ENCODE results near the gene KSR1. TPM values are rescaled to one million over a fixed set of nuclear protein-coding genes. Genes with fewer than 3 reads are reported as not detected.

The KSR1 gene
- polyA plus RNA-seq, 3 donors, result 45.5 to 90.5 (median 49.0) TPM

- peak in 3 of 11 donors; percentile 42 to 50 (median 46) for DNase-seq (ENCODE audit: extremely low read depth in 1 of 11, low read depth in 9 of 11, low spot score in 4 of 11)
These were observed 46.5 kb downstream of the KSR1 start for GRCh38 chr17:27502526-27503324.

- DNase-seq (ENCODE audit: extremely low read depth in 1 of 11, low read depth in 9 of 11, low spot score in 4 of 11), result no peak
These were observed 47.4 kb downstream of the KSR1 start for GRCh38 chr17:27503611-27504010.

- DNase-seq (ENCODE audit: extremely low read depth in 1 of 11, low read depth in 9 of 11, low spot score in 4 of 11), result no peak
These were observed 48.1 kb downstream of the KSR1 start for GRCh38 chr17:27504188-27504995.

- no peak for DNase-seq (ENCODE audit: extremely low read depth in 1 of 11, low read depth in 9 of 11, low spot score in 4 of 11)
These were observed 50.3 kb downstream of the KSR1 start for GRCh38 chr17:27506348-27507218.

- no peak for DNase-seq (ENCODE audit: extremely low read depth in 1 of 11, low read depth in 9 of 11, low spot score in 4 of 11)
These were observed 55.1 kb downstream of the KSR1 start for GRCh38 chr17:27511168-27511883.

GRCh38 chr17:27512031-27512430 lies 55.8 kb downstream of the KSR1 start:
- no peak for DNase-seq (ENCODE audit: extremely low read depth in 1 of 11, low read depth in 9 of 11, low spot score in 4 of 11)

GRCh38 chr17:27512511-27513346 lies 56.5 kb downstream of the KSR1 start:
- no peak for DNase-seq (ENCODE audit: extremely low read depth in 1 of 11, low read depth in 9 of 11, low spot score in 4 of 11)

GRCh38 chr17:27513849-27514248 lies 57.6 kb downstream of the KSR1 start:
- no peak for DNase-seq (ENCODE audit: extremely low read depth in 1 of 11, low read depth in 9 of 11, low spot score in 4 of 11)

GRCh38 chr17:27514595-27515413 lies 58.6 kb downstream of the KSR1 start:
- no peak for DNase-seq (ENCODE audit: extremely low read depth in 1 of 11, low read depth in 9 of 11, low spot score in 4 of 11)

GRCh38 chr17:27518048-27518447 lies 61.8 kb downstream of the KSR1 start:
- DNase-seq (ENCODE audit: extremely low read depth in 1 of 11, low read depth in 9 of 11, low spot score in 4 of 11), result no peak

- no peak for DNase-seq (ENCODE audit: extremely low read depth in 1 of 11, low read depth in 9 of 11, low spot score in 4 of 11)
These were observed 62.6 kb downstream of the KSR1 start for GRCh38 chr17:27518545-27519521.

- DNase-seq (ENCODE audit: extremely low read depth in 1 of 11, low read depth in 9 of 11, low spot score in 4 of 11), result no peak
These were observed 63.3 kb downstream of the KSR1 start for GRCh38 chr17:27519550-27519949.

- no peak for DNase-seq (ENCODE audit: extremely low read depth in 1 of 11, low read depth in 9 of 11, low spot score in 4 of 11)
These were observed 64.4 kb downstream of the KSR1 start for GRCh38 chr17:27520491-27521185.

GRCh38 chr17:27521281-27522027 lies 65.2 kb downstream of the KSR1 start:
- DNase-seq (ENCODE audit: extremely low read depth in 1 of 11, low read depth in 9 of 11, low spot score in 4 of 11), result no peak

All from renal cortex interstitium (tissue), 11 donors.